ENCODE measurements around the gene KLHL29. TPM values are rescaled to one million over a fixed set of nuclear protein-coding genes. Genes with fewer than 3 reads are reported as not detected.

KLHL29 gene
- total RNA-seq, 5 donors from 2014 or later (not counting 1 experiment from before 2014, with no cell fraction given), result 1.8 to 6.6 (median 2.5) TPM

GRCh38 chr2:23651187-23652080 lies 266.5 kb downstream of the KLHL29 start:
- Mint-ChIP-seq H3K27me3 (peaks cover 0 to 3% of the 10 kb centered on the region in 2 donors), H3K9me3 (no peaks in the 10 kb centered on the region), H3K4me1 (no peaks in the 10 kb centered on the region), H3K4me3 (no peak overlapping the region), H3K27ac (no peak overlapping the region), H3K36me3 (peaks cover 5% of the 10 kb centered on the region)
- ATAC-seq (replicated peaks in 1 of 4), result no peak
- Histone ChIP-seq H3K27ac (ENCODE audit: low read length) (no peak overlapping the region), H3K9me3 (no peaks in the 10 kb centered on the region), H3K27me3 (replicated peaks in 1 of 2; ENCODE audit: control insufficient read depth in 2 of 2, extremely low read depth in 1 of 2, insufficient read depth in 2 of 2, low read length in 1 of 2) (peaks cover 0 to 8% of the 10 kb centered on the region in 2 experiments), H3K4me1 (ENCODE audit: control insufficient read depth in 1 of 2, extremely low read depth in 1 of 2, insufficient read depth in 2 of 2, low read length in 2 of 2) (no peaks in the 10 kb centered on the region), H3K4me3 (ENCODE audit: control insufficient read depth in 1 of 2, extremely low read depth in 1 of 2, low read length in 1 of 2) (no peak overlapping the region), H3K36me3 (ENCODE audit: control insufficient read depth in 2 of 2, extremely low read depth in 1 of 2, insufficient read depth in 1 of 2, low read length in 1 of 2) (no peaks in the 10 kb centered on the region)
- WGBS (ENCODE audit: insufficient coverage), result 79% methylated on average over 8 of the region's 10 CpGs
- CTCF ChIA-PET, result no interaction called here
- POLR2A ChIA-PET, result no interaction called here
- no peak for DNase-seq

GRCh38 chr2:23653326-23653725 lies 268.3 kb downstream of the KLHL29 start:
- Mint-ChIP-seq H3K36me3 (peaks cover 5% of the 10 kb centered on the region), H3K4me1 (no peaks in the 10 kb centered on the region), H3K27ac (no peak overlapping the region), H3K9me3 (no peaks in the 10 kb centered on the region), H3K4me3 (no peak overlapping the region), H3K27me3 (peaks cover 0 to 3% of the 10 kb centered on the region in 2 donors)
- Histone ChIP-seq H3K36me3 (ENCODE audit: control insufficient read depth in 2 of 2, extremely low read depth in 1 of 2, insufficient read depth in 1 of 2, low read length in 1 of 2) (no peaks in the 10 kb centered on the region), H3K27me3 (replicated peaks in 1 of 2; ENCODE audit: control insufficient read depth in 2 of 2, extremely low read depth in 1 of 2, insufficient read depth in 2 of 2, low read length in 1 of 2) (peaks cover 0 to 8% of the 10 kb centered on the region in 2 experiments), H3K4me1 (ENCODE audit: control insufficient read depth in 1 of 2, extremely low read depth in 1 of 2, insufficient read depth in 2 of 2, low read length in 2 of 2) (peaks cover 0 to 2% of the 10 kb centered on the region in 2 experiments), H3K27ac (ENCODE audit: low read length) (no peak overlapping the region), H3K9me3 (no peaks in the 10 kb centered on the region), H3K4me3 (ENCODE audit: control insufficient read depth in 1 of 2, extremely low read depth in 1 of 2, low read length in 1 of 2) (no peak overlapping the region)
- ChIA-PET POLR2A (no interaction called here), CTCF (no interaction called here)
- ATAC-seq (replicated peaks in 1 of 4) (no peak), DNase-seq (no peak)
- 84% methylated on average over 3 of the region's 7 CpGs for WGBS (ENCODE audit: insufficient coverage)

DNA sequence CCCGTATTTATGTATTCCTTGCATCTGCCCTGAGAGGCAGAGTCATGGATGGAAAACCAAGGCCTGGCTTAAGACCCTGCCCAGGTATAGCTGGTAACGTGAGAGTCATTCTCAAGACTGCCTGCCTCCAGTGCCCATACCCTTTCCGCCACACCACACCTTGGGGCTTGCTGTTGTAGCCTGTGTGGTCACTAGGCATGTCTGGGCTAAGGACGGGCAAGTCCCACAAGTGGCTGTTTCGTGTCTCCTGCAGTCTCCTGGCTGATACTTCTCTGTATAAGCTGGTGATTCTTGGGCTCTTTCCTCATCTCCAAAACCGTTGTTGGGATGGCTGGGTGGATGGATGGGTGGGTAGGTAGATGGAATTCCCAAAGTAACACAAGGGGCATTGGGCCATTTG lies 269.8 kb downstream of the KLHL29 start:
- H3K9me3 Mint-ChIP-seq, result no peaks in the 10 kb centered on the region
- no peak overlapping the region for H3K4me3 Mint-ChIP-seq
- peaks cover 2 to 7% (median 6%) of the 10 kb centered on the region in 3 donors for H3K4me1 Mint-ChIP-seq
- DNase-seq (no peak), ATAC-seq (replicated peaks in 1 of 4) (no peak)
- Histone ChIP-seq H3K27me3 (replicated peaks in 1 of 2; ENCODE audit: control insufficient read depth in 2 of 2, extremely low read depth in 1 of 2, insufficient read depth in 2 of 2, low read length in 1 of 2) (peaks cover 0 to 5% of the 10 kb centered on the region in 2 experiments), H3K9me3 (no peaks in the 10 kb centered on the region), H3K36me3 (ENCODE audit: control insufficient read depth in 2 of 2, extremely low read depth in 1 of 2, insufficient read depth in 1 of 2, low read length in 1 of 2) (no peaks in the 10 kb centered on the region), H3K27ac (ENCODE audit: low read length) (no peak overlapping the region), H3K4me1 (ENCODE audit: control insufficient read depth in 1 of 2, extremely low read depth in 1 of 2, insufficient read depth in 2 of 2, low read length in 2 of 2) (peaks cover 0 to 6% of the 10 kb centered on the region in 2 experiments), H3K4me3 (ENCODE audit: control insufficient read depth in 1 of 2, extremely low read depth in 1 of 2, low read length in 1 of 2) (no peak overlapping the region)
- no peak overlapping the region for H3K27ac Mint-ChIP-seq
- peaks cover 7% of the 10 kb centered on the region for H3K36me3 Mint-ChIP-seq
- ChIA-PET POLR2A (no interaction called here), CTCF (no interaction called here)
- H3K27me3 Mint-ChIP-seq, result peaks cover 3% of the 10 kb centered on the region in 2 donors
- WGBS (ENCODE audit: insufficient coverage), result 90% methylated on average over 3 of the region's 6 CpGs

DNA sequence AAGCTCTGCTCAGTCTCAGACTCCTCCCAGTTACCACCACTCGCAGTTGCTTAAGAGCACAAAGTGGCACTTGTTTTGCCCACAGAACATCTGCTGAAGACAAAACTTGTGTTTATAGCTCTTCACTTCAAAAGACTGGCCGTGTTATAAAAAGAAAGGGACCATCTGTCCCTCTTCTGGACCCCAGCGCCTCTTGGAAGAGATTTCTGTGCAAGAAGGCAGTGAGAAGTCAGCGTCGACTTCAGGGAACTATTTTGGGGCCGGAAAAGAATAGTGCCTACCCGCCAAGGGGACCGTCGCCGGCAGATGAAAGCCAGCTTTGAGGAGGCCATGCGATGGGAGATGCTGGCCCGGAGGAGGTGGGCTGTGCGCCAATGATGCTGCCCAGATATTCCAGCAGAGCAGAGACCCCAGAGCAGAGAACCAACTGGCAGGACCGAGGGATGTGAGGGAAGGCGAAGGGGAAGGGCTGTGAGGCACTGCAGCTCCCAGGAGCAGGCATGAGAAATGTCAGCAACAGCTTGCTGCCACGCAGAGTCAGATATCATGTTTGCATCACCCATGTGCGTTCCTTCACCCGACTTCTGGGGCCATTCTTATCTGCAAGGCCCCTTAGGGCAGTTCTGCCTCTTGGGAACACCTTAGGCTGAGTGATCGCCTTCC lies 271.1 kb downstream of the KLHL29 start:
- DNase-seq (no peak), ATAC-seq (replicated peaks in 1 of 4) (no peak)
- H3K4me3 Mint-ChIP-seq, result no peak overlapping the region
- POLR2A ChIA-PET, result no interaction called here
- H3K4me1 ChIP-seq (ENCODE audit: control insufficient read depth in 1 of 2, extremely low read depth in 1 of 2, insufficient read depth in 2 of 2, low read length in 2 of 2), result peaks cover 0 to 6% of the 10 kb centered on the region in 2 experiments
- no peaks in the 10 kb centered on the region for H3K9me3 ChIP-seq
- H3K36me3 Mint-ChIP-seq, result peaks cover 7% of the 10 kb centered on the region
- WGBS (ENCODE audit: insufficient coverage), result 90% methylated on average over 19 of the region's 19 CpGs
- no peak overlapping the region for H3K27ac ChIP-seq (ENCODE audit: low read length)
- CTCF ChIA-PET, result no interaction called here
- peaks cover 2 to 7% (median 6%) of the 10 kb centered on the region in 3 donors for H3K4me1 Mint-ChIP-seq
- no peaks in the 10 kb centered on the region for H3K9me3 Mint-ChIP-seq
- H3K4me3 ChIP-seq (ENCODE audit: control insufficient read depth in 1 of 2, extremely low read depth in 1 of 2, low read length in 1 of 2), result no peak overlapping the region
- H3K36me3 ChIP-seq (ENCODE audit: control insufficient read depth in 2 of 2, extremely low read depth in 1 of 2, insufficient read depth in 1 of 2, low read length in 1 of 2), result no peaks in the 10 kb centered on the region
- H3K27me3 ChIP-seq (replicated peaks in 1 of 2; ENCODE audit: control insufficient read depth in 2 of 2, extremely low read depth in 1 of 2, insufficient read depth in 2 of 2, low read length in 1 of 2), result peaks cover 0 to 11% of the 10 kb centered on the region in 2 experiments
- no peak overlapping the region for H3K27ac Mint-ChIP-seq
- H3K27me3 Mint-ChIP-seq, result peaks cover 3% of the 10 kb centered on the region in 2 donors

DNA sequence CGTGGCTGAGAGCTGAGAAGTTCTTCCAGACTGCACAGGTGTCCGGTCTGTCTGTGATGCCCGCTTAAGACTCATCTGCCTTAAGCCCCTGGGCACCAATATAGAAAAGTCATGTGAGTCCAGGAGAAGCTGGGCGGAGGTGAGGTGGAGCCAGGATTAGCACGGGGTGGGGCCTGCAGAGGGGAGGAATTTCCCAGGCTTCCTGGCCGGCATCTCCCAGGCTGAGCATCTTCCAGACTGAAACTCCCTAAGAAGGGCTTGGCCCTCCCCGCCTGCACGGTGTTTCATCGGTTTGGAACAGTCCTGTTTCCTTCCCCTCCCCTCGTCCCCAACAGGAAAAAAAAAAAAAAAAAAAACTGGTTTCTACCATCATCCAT lies 271.6 kb downstream of the KLHL29 start:
- H3K4me1 ChIP-seq (ENCODE audit: control insufficient read depth in 1 of 2, extremely low read depth in 1 of 2, insufficient read depth in 2 of 2, low read length in 2 of 2), result peaks cover 0 to 6% of the 10 kb centered on the region in 2 experiments
- Mint-ChIP-seq H3K4me1 (peaks cover 2 to 7% (median 6%) of the 10 kb centered on the region in 3 donors), H3K9me3 (no peaks in the 10 kb centered on the region), H3K4me3 (no peak overlapping the region), H3K27me3 (peaks cover 3 to 4% of the 10 kb centered on the region in 2 donors), H3K36me3 (peaks cover 7% of the 10 kb centered on the region), H3K27ac (no peak overlapping the region)
- H3K9me3 ChIP-seq, result no peaks in the 10 kb centered on the region
- DNase-seq, result no peak
- WGBS (ENCODE audit: insufficient coverage), result 86% methylated on average over 6 of the region's 10 CpGs
- POLR2A ChIA-PET, result no interaction called here
- no peaks in the 10 kb centered on the region for H3K36me3 ChIP-seq (ENCODE audit: control insufficient read depth in 2 of 2, extremely low read depth in 1 of 2, insufficient read depth in 1 of 2, low read length in 1 of 2)
- no peak overlapping the region for H3K27ac ChIP-seq (ENCODE audit: low read length)
- ATAC-seq (replicated peaks in 1 of 4), result no peak
- H3K4me3 ChIP-seq (ENCODE audit: control insufficient read depth in 1 of 2, extremely low read depth in 1 of 2, low read length in 1 of 2), result no peak overlapping the region
- CTCF ChIA-PET, result no interaction called here
- peaks cover 0 to 15% of the 10 kb centered on the region in 2 experiments for H3K27me3 ChIP-seq (replicated peaks in 1 of 2; ENCODE audit: control insufficient read depth in 2 of 2, extremely low read depth in 1 of 2, insufficient read depth in 2 of 2, low read length in 1 of 2)

GRCh38 chr2:23657371-23657770 lies 272.4 kb downstream of the KLHL29 start:
- Mint-ChIP-seq H3K27me3 (peaks cover 7 to 9% of the 10 kb centered on the region in 2 donors), H3K4me1 (peaks cover 2 to 7% (median 6%) of the 10 kb centered on the region in 3 donors), H3K4me3 (no peak overlapping the region), H3K27ac (no peak overlapping the region), H3K9me3 (no peaks in the 10 kb centered on the region), H3K36me3 (peaks cover 7% of the 10 kb centered on the region)
- Histone ChIP-seq H3K9me3 (no peaks in the 10 kb centered on the region), H3K36me3 (ENCODE audit: control insufficient read depth in 2 of 2, extremely low read depth in 1 of 2, insufficient read depth in 1 of 2, low read length in 1 of 2) (no peaks in the 10 kb centered on the region), H3K27me3 (replicated peaks in 1 of 2; ENCODE audit: control insufficient read depth in 2 of 2, extremely low read depth in 1 of 2, insufficient read depth in 2 of 2, low read length in 1 of 2) (peaks cover 0 to 21% of the 10 kb centered on the region in 2 experiments), H3K27ac (ENCODE audit: low read length) (no peak overlapping the region), H3K4me1 (ENCODE audit: control insufficient read depth in 1 of 2, extremely low read depth in 1 of 2, insufficient read depth in 2 of 2, low read length in 2 of 2) (peaks cover 0 to 6% of the 10 kb centered on the region in 2 experiments), H3K4me3 (ENCODE audit: control insufficient read depth in 1 of 2, extremely low read depth in 1 of 2, low read length in 1 of 2) (no peak overlapping the region)
- ChIA-PET CTCF (no interaction called here), POLR2A (no interaction called here)
- WGBS (ENCODE audit: insufficient coverage), result no CpG with 5 or more reads among the region's 1 CpG
- DNase-seq, result no peak
- no peak for ATAC-seq (replicated peaks in 1 of 4)
